ENCODE data around the gene PLXNA4. TPM values are rescaled to one million over a fixed set of nuclear protein-coding genes. Genes with fewer than 3 reads are reported as not detected.

PLXNA4 gene
- total and polyA plus RNA-seq, 9 of the 15 experiments (the other 6 are each of a cell fraction or from before 2014, with no cell fraction given): under 0.01 to 0.09 TPM; not detected in 7

DNA sequence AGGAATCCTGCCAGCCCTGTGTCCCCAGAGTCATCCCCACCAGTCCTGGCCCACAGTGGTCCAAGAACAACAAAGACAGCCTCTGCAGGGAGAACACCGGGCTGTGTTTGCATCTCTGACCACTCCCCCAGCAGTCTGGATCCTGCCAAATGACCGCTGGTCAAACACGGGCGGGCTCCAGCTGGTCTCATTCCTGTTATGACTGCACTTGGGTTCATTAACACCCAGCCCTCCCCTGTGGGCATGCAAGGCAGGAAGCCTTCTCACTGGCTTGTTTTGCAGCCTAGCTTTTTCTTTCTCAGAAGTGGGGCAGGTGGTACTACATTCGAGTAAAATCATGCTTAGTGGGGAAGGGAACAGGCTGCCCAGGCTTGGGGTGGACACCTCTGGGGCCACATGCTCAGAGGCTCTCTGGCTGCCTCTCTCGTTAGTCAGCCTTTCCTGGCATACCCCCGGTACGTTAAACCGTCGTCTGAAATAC, 190.0 kb downstream of the PLXNA4 start (continued):
- TF ChIP-seq, protein P1, sequence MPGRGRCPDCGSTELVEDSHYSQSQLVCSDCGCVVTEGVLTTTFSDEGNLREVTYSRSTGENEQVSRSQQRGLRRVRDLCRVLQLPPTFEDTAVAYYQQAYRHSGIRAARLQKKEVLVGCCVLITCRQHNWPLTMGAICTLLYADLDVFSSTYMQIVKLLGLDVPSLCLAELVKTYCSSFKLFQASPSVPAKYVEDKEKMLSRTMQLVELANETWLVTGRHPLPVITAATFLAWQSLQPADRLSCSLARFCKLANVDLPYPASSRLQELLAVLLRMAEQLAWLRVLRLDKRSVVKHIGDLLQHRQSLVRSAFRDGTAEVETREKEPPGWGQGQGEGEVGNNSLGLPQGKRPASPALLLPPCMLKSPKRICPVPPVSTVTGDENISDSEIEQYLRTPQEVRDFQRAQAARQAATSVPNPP (IDR thresholded peaks at IDR 0.05; ENCODE audit: borderline replicate concordance, insufficient read depth, insufficient read length): no peak
- TF ChIP-seq STAT5B (CRISPR knock-in tag; IDR thresholded peaks at IDR 0.05): no peak

DNA sequence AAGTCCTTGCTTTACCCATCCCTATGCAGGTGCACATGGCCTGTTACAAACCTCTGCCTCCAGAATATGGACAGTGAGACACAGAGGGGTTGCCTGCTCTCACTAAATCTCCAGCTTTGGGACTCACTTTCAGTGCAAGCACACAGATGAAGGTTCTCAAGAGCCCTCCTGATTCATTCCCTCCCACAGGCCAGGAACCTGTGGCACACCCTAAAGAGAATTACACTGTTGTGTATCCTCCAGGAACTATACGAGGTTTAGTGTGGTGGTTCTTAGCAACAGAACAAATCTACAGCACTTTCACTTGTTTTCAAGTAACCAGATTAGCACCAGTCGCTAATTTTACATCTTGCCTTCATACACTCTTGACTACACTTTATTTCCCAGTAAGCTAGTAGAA, 192.3 kb downstream of the PLXNA4 start:
- no peak for DNase-seq (ENCODE audit: extremely low read depth in 1 of 4, low spot score in 3 of 4)
- POLR2A ChIA-PET: no interaction called here
- H3K27me3 ChIP-seq (ENCODE audit: control insufficient read depth in 2 of 2, insufficient read depth in 2 of 2, low read length in 2 of 2): peaks cover 9 to 27% of the 10 kb centered on the region in 2 experiments; a peak in 4 of 5 replicates
- CTCF ChIA-PET (ENCODE audit: low intra/inter-chr PET ratio): no interaction called here
- 0% methylated on average over 2 of the region's 2 CpGs for WGBS (ENCODE audit: insufficient coverage, low coverage, missing lambda C conversion rate)
- no peak overlapping the region for H3K27ac ChIP-seq (ENCODE audit: extremely low read depth, low read depth, low read length)
- H3K4me1 ChIP-seq (replicated peaks in 1 of 2; ENCODE audit: control insufficient read depth in 2 of 2, insufficient read depth in 2 of 2, low read length in 2 of 2): no peaks in the 10 kb centered on the region
- no peaks in the 10 kb centered on the region for H4K20me1 ChIP-seq (replicated peaks; ENCODE audit: control insufficient read depth, insufficient read depth, low read length)
- no peaks in the 10 kb centered on the region for H3K79me2 ChIP-seq (ENCODE audit: control insufficient read depth, insufficient read depth, low read length)
- intact Hi-C loops (cut with micrococcal nuclease): no loop called here
- no peak overlapping the region for H3K4me2 ChIP-seq (ENCODE audit: insufficient read depth, low read length)
- no peaks in the 10 kb centered on the region for H3K9me1 ChIP-seq (ENCODE audit: control insufficient read depth, insufficient read depth, low read length)
- H3K36me3 ChIP-seq (ENCODE audit: control insufficient read depth, insufficient read depth, low read length): no peaks in the 10 kb centered on the region
- no peak overlapping the region for H2AFZ ChIP-seq (ENCODE audit: low read depth, low read length)
- H3K4me3 ChIP-seq: no peak overlapping the region
- FAIRE-seq: no peak
- BruUV-seq (replicated peaks): no TSS peak
- no peak for ATAC-seq
- H3K9ac ChIP-seq (ENCODE audit: insufficient read depth in 1 of 2, low read depth in 2 of 2, low read length in 2 of 2): no peak overlapping the region
- in situ Hi-C loops (cut with MboI): no loop called here
- no peaks in the 10 kb centered on the region for H3K9me3 ChIP-seq (replicated peaks; ENCODE audit: control insufficient read depth, insufficient read depth, low read depth, low read length)
- TF ChIP-seq, protein P2, sequence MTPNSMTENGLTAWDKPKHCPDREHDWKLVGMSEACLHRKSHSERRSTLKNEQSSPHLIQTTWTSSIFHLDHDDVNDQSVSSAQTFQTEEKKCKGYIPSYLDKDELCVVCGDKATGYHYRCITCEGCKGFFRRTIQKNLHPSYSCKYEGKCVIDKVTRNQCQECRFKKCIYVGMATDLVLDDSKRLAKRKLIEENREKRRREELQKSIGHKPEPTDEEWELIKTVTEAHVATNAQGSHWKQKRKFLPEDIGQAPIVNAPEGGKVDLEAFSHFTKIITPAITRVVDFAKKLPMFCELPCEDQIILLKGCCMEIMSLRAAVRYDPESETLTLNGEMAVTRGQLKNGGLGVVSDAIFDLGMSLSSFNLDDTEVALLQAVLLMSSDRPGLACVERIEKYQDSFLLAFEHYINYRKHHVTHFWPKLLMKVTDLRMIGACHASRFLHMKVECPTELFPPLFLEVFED (CRISPR knock-in tag; conservative IDR thresholded peaks at IDR 0.05): no peak
- TF ChIP-seq, protein P3, sequence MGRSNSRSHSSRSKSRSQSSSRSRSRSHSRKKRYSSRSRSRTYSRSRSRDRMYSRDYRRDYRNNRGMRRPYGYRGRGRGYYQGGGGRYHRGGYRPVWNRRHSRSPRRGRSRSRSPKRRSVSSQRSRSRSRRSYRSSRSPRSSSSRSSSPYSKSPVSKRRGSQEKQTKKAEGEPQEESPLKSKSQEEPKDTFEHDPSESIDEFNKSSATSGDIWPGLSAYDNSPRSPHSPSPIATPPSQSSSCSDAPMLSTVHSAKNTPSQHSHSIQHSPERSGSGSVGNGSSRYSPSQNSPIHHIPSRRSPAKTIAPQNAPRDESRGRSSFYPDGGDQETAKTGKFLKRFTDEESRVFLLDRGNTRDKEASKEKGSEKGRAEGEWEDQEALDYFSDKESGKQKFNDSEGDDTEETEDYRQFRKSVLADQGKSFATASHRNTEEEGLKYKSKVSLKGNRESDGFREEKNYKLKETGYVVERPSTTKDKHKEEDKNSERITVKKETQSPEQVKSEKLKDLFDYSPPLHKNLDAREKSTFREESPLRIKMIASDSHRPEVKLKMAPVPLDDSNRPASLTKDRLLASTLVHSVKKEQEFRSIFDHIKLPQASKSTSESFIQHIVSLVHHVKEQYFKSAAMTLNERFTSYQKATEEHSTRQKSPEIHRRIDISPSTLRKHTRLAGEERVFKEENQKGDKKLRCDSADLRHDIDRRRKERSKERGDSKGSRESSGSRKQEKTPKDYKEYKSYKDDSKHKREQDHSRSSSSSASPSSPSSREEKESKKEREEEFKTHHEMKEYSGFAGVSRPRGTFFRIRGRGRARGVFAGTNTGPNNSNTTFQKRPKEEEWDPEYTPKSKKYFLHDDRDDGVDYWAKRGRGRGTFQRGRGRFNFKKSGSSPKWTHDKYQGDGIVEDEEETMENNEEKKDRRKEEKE (IDR thresholded peaks at IDR 0.05; ENCODE audit: borderline replicate concordance in 1 of 2, control insufficient read depth in 1 of 2, low read depth in 2 of 2, low read length in 1 of 2): no peak
- TF ChIP-seq NCOA1 (IDR thresholded peaks at IDR 0.05; ENCODE audit: low read depth) (no peak), ELF4 (CRISPR knock-in tag; IDR thresholded peaks at IDR 0.05) (no peak), NUFIP1 (IDR thresholded peaks at IDR 0.05; ENCODE audit: partially characterized antibody) (no peak), MCM7 (IDR thresholded peaks at IDR 0.05) (no peak), RCOR1 (IDR thresholded peaks at IDR 0.05; ENCODE audit: borderline replicate concordance in 1 of 2, low read depth in 2 of 2, low read length in 2 of 2) (no peak), RBM14 (IDR thresholded peaks at IDR 0.05; ENCODE audit: borderline replicate concordance, insufficient read depth, low read depth, low read length) (no peak), NFIC (IDR thresholded peaks at IDR 0.05) (no peak), ZNF316 (IDR thresholded peaks at IDR 0.05) (no peak), SMARCE1 (IDR thresholded peaks at IDR 0.05) (no peak)
- TF ChIP-seq, protein P4, sequence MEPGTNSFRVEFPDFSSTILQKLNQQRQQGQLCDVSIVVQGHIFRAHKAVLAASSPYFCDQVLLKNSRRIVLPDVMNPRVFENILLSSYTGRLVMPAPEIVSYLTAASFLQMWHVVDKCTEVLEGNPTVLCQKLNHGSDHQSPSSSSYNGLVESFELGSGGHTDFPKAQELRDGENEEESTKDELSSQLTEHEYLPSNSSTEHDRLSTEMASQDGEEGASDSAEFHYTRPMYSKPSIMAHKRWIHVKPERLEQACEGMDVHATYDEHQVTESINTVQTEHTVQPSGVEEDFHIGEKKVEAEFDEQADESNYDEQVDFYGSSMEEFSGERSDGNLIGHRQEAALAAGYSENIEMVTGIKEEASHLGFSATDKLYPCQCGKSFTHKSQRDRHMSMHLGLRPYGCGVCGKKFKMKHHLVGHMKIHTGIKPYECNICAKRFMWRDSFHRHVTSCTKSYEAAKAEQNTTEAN (CRISPR knock-in tag; IDR thresholded peaks at IDR 0.05): no peak
